Neural cell (in vitro differentiated cells): ENCODE results near the gene KRTAP19-8. TPM values are rescaled to one million over a fixed set of nuclear protein-coding genes. Genes with fewer than 3 reads are reported as not detected.

Source experiments
- H2AFZ ChIP-seq: fragments of 200-600, 300-800 bp; sonication (generic), shearing (Covaris generic); 2 replicates; pipeline ENCODE4 v1.6.0; 2014; ENCODE audit warnings: low read depth, mild to moderate bottlenecking, antibody characterized with exemption, low read length, moderate library complexity
- H3F3A ChIP-seq: fragments of 200-600 bp; shearing (Covaris generic); 2 replicates; pipeline ENCODE4 v1.6.1; 2016; ENCODE audit warnings: mild to moderate bottlenecking, moderate library complexity, mixed read lengths, antibody characterized with exemption, low read length; ENCODE audit not compliant: insufficient read depth, poor library complexity, severe bottlenecking
- H3K27ac ChIP-seq: fragments of 200-600, 300-800 bp; sonication (generic), shearing (Covaris generic); 2 replicates; pipeline ENCODE4 v1.5.1; 2014; ENCODE audit warnings: mild to moderate bottlenecking, low read length, moderate library complexity
- H3K27me3 ChIP-seq: fragments of 300-800, 200-600 bp; sonication (generic), shearing (Covaris generic); 2 replicates; pipeline ENCODE4 v1.6.0; 2014; ENCODE audit warnings: mild to moderate bottlenecking, low read depth, low read length, moderate library complexity; ENCODE audit not compliant: insufficient read depth
- H3K36me3 ChIP-seq: fragments of 300-800, 200-600 bp; sonication (generic), shearing (Covaris generic); 2 replicates; pipeline ENCODE4 v1.5.1; 2014; ENCODE audit warnings: mild to moderate bottlenecking, antibody characterized with exemption, low read length, moderate library complexity; ENCODE audit not compliant: insufficient read depth
- H3K4me2 ChIP-seq: fragments of 300-800, 200-600 bp; sonication (generic), shearing (Covaris generic); 2 replicates; pipeline ENCODE4 v1.6.0; 2014; ENCODE audit warnings: mild to moderate bottlenecking, low read length
- H3K4me3 ChIP-seq: fragments of 300-800, 200-600 bp; sonication (generic), shearing (Covaris generic); 2 replicates; pipeline ENCODE4 v1.5.1; 2014; ENCODE audit warnings: mild to moderate bottlenecking, low read length, moderate library complexity
- H3K79me2 ChIP-seq: fragments of 200-600 bp; shearing (Covaris generic); replicated peaks from 2 replicates; pipeline ENCODE4 v1.6.0; 2014; ENCODE audit warnings: mild to moderate bottlenecking, low read length, moderate library complexity; ENCODE audit not compliant: insufficient read depth
- H3K9ac ChIP-seq: fragments of 300-800, 200-600 bp; sonication (generic), shearing (Covaris generic); 2 replicates; pipeline ENCODE4 v1.6.1; 2016; ENCODE audit warnings: mild to moderate bottlenecking, low read length, mixed read lengths
- H3K9me2 ChIP-seq: fragments of 200-600 bp; shearing (Covaris generic); 2 replicates; pipeline ENCODE4 v1.6.1; 2016; ENCODE audit warnings: mild to moderate bottlenecking, low read length, mixed read lengths; ENCODE audit not compliant: insufficient read depth
- H3K9me3 ChIP-seq: fragments of 200-600, 300-800 bp; sonication (generic), shearing (Covaris generic); 2 replicates; pipeline ENCODE4 v1.6.1; 2016; ENCODE audit warnings: mild to moderate bottlenecking, mixed run types, low read length, moderate library complexity, mixed read lengths
- H4K20me1 ChIP-seq: fragments of 200-600 bp; shearing (Covaris generic); 2 replicates; pipeline ENCODE4 v1.6.1; 2016; ENCODE audit warnings: mild to moderate bottlenecking, mixed run types; ENCODE audit not compliant: insufficient read depth
- EP300 ChIP-seq: fragments of 450-650 bp; conservative IDR thresholded peaks from 2 replicates; pipeline ENCODE4 v1.6.1; 2014; ENCODE audit warnings: antibody characterized with exemption, mild to moderate bottlenecking, moderate library complexity; ENCODE audit not compliant: poor library complexity, severe bottlenecking
- EZH2 ChIP-seq: fragments of 200-600, 300-800 bp; shearing (Covaris generic), sonication (generic); IDR thresholded peaks from 2 replicates; pipeline ENCODE4 v1.6.1; 2014; ENCODE audit warnings: antibody characterized with exemption, low read length, borderline replicate concordance, mild to moderate bottlenecking; ENCODE audit not compliant: insufficient read depth, poor library complexity, severe bottlenecking
- MXI1 ChIP-seq: fragments of 450-650 bp; conservative IDR thresholded peaks from 2 replicates; pipeline ENCODE4 v1.6.1; 2014; ENCODE audit warnings: antibody characterized with exemption, mild to moderate bottlenecking; ENCODE audit not compliant: poor library complexity, severe bottlenecking
- POLR2AphosphoS5 ChIP-seq: IDR thresholded peaks from 2 replicates; pipeline ENCODE4 v1.6.1; 2012
- RAD21 ChIP-seq: fragments of 450-650 bp; conservative IDR thresholded peaks from 2 replicates; pipeline ENCODE4 v1.6.1; 2014; ENCODE audit warnings: antibody characterized with exemption, mild to moderate bottlenecking, moderate library complexity
- SMC3 ChIP-seq: fragments of 450-650 bp; conservative IDR thresholded peaks from 2 replicates; pipeline ENCODE4 v1.6.1; 2014; ENCODE audit warnings: antibody characterized with exemption, mild to moderate bottlenecking, moderate library complexity; ENCODE audit not compliant: poor library complexity
- TAF1 ChIP-seq: IDR thresholded peaks from 2 replicates; pipeline ENCODE4 v1.6.1; 2012; ENCODE audit warnings: low read depth
- polyA plus RNA-seq: library from polyadenylated mRNA; depleted of rRNA; stranded (reverse); fragments of >200 nt; gene quantifications from 2 replicates; pipeline ENCODE4 v1.2.3, GENCODE V29; 2014
- TF ChIP-seq, protein P1 (sequence below): IDR thresholded peaks from 2 replicates; pipeline ENCODE4 v1.6.1; 2012; ENCODE audit warnings: borderline replicate concordance
- TF ChIP-seq, protein P2 (sequence below): fragments of 450-650 bp; IDR thresholded peaks from 2 replicates; pipeline ENCODE4 v1.5.1; 2014; ENCODE audit warnings: antibody characterized with exemption, mild to moderate bottlenecking, moderate library complexity; ENCODE audit not compliant: poor library complexity, severe bottlenecking

KRTAP19-8 gene
- polyA plus RNA-seq, 1 donor from 2014 or later, result not detected

DNA sequence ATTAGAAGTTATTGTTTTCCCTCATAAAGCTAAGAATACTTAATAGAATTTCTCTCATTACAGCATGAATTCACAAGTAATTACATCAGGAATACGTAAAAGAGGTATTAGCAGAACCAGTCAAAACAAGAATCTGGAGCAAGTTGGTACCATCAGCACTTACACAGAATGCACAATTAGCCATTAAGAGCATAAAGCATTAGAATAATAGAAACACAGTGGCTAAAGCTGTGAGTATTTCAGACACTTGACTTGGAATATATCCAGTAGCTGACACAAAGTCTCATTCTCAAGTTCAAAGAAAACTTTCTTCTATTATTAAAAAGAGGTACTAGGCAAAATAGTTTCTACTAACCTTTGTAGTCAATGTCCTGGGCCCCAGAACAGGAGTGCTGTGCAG is 49.6 kb downstream of the KRTAP19-8 start:
- TF ChIP-seq, protein P1, sequence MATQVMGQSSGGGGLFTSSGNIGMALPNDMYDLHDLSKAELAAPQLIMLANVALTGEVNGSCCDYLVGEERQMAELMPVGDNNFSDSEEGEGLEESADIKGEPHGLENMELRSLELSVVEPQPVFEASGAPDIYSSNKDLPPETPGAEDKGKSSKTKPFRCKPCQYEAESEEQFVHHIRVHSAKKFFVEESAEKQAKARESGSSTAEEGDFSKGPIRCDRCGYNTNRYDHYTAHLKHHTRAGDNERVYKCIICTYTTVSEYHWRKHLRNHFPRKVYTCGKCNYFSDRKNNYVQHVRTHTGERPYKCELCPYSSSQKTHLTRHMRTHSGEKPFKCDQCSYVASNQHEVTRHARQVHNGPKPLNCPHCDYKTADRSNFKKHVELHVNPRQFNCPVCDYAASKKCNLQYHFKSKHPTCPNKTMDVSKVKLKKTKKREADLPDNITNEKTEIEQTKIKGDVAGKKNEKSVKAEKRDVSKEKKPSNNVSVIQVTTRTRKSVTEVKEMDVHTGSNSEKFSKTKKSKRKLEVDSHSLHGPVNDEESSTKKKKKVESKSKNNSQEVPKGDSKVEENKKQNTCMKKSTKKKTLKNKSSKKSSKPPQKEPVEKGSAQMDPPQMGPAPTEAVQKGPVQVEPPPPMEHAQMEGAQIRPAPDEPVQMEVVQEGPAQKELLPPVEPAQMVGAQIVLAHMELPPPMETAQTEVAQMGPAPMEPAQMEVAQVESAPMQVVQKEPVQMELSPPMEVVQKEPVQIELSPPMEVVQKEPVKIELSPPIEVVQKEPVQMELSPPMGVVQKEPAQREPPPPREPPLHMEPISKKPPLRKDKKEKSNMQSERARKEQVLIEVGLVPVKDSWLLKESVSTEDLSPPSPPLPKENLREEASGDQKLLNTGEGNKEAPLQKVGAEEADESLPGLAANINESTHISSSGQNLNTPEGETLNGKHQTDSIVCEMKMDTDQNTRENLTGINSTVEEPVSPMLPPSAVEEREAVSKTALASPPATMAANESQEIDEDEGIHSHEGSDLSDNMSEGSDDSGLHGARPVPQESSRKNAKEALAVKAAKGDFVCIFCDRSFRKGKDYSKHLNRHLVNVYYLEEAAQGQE, result no peak
- TF ChIP-seq TAF1 (no peak), POLR2AphosphoS5 (no peak), EZH2 (no peak), SMC3 (no peak), EP300 (no peak), RAD21 (no peak), MXI1 (no peak)
- TF ChIP-seq, protein P2, sequence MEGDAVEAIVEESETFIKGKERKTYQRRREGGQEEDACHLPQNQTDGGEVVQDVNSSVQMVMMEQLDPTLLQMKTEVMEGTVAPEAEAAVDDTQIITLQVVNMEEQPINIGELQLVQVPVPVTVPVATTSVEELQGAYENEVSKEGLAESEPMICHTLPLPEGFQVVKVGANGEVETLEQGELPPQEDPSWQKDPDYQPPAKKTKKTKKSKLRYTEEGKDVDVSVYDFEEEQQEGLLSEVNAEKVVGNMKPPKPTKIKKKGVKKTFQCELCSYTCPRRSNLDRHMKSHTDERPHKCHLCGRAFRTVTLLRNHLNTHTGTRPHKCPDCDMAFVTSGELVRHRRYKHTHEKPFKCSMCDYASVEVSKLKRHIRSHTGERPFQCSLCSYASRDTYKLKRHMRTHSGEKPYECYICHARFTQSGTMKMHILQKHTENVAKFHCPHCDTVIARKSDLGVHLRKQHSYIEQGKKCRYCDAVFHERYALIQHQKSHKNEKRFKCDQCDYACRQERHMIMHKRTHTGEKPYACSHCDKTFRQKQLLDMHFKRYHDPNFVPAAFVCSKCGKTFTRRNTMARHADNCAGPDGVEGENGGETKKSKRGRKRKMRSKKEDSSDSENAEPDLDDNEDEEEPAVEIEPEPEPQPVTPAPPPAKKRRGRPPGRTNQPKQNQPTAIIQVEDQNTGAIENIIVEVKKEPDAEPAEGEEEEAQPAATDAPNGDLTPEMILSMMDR, result no peak
- Histone ChIP-seq H3F3A (no peaks in the 10 kb centered on the region), H3K27ac (no peak overlapping the region), H3K36me3 (no peaks in the 10 kb centered on the region), H3K4me3 (no peak overlapping the region), H3K9me2 (no peaks in the 10 kb centered on the region), H2AFZ (no peak overlapping the region), H4K20me1 (no peaks in the 10 kb centered on the region), H3K9ac (no peak overlapping the region), H3K27me3 (no peaks in the 10 kb centered on the region), H3K9me3 (no peaks in the 10 kb centered on the region), H3K4me2 (no peak overlapping the region), H3K79me2 (no peaks in the 10 kb centered on the region)

Other genes with a start within 250 kb of the KRTAP19-8 start
- gene KRTAP8-1, start 225.2 kb downstream of the KRTAP19-8 start, polyA plus RNA-seq, result not detected in 2 replicates
- gene KRTAP7-1, start 208.7 kb downstream of the KRTAP19-8 start, polyA plus RNA-seq, result not detected in 2 replicates
- not detected in 2 replicates for gene KRTAP11-1, start 156.9 kb downstream of the KRTAP19-8 start, polyA plus RNA-seq